Measurements from ENCODE around the gene LDHD.

GRCh38 chr16:75095204-75095621 lies 21.4 kb downstream of the LDHD start:
- TF ChIP-seq POLR2A (IDR thresholded peaks at IDR 0.05; ENCODE audit: low read length) (no peak), GATA1 (IDR thresholded peaks at IDR 0.05; ENCODE audit: low read depth, low read length) (no peak)
